Measurements from ENCODE around the gene UGGT1. TPM values are rescaled to one million over a fixed set of nuclear protein-coding genes. Genes with fewer than 3 reads are reported as not detected.

The UGGT1 gene
- total RNA-seq, 1 experiment from 2014 or later: 58.0 TPM

DNA sequence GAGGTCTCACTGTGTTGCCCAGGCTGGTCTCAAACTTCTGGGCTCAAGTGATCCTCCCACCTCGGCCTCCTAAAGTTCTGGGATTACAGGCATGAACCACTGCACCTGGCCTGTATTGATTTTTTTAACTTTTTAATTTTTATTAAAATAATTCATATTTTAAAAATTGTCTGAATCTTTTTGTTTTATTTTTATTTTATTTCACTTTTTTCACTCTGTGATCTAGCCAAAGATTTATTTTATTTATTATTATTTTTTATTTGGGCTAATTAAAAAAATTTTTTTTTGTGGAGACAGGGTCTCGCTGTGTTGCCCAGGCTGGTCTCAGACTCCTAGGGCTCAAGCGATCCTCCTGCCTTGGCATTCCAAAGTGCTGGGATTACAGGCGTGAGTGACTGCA is 14.1 kb downstream of the UGGT1 start:
- DNase-seq (ENCODE audit: low read depth): no peak

DNA sequence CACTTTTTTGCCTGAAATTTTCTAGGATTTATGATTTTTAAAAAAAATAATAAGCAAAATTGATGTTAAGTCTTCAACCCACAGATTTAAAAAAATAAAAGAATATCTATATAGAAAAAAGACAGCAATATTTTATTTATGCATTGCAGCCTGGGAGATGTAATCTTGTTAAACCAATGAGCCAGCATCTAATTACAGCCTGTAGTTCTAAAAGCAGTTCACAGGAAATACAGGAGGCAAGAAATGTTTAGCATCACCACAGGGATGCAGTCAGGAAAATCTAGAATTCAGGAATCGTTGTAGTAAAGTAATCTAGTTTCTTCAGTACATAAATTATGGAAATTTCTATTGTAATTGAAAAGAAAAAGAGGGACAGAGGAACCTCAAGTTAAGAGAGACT is 17.2 kb downstream of the UGGT1 start:
- DNase-seq (ENCODE audit: low read depth): no peak

DNA sequence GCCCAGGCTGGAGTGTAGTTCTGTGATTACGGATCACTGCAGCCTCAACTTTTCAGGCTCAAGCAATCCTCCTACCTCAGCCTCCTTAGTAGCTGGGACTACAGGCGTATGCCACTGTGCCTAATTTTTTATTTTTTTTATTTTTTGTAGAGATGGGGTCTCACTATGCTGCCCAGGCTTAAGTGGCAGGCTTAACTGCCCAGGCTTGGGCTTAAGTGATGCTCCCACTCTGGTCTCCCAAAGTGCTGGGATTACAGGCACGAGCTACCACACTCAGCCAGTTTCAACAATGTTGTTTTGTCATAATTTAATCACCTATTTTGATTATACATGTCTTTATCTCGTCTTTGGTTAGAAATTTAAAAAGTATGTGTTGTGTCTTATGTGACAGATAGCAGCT is 18.2 kb downstream of the UGGT1 start:
- no peak for DNase-seq (ENCODE audit: low read depth)

DNA sequence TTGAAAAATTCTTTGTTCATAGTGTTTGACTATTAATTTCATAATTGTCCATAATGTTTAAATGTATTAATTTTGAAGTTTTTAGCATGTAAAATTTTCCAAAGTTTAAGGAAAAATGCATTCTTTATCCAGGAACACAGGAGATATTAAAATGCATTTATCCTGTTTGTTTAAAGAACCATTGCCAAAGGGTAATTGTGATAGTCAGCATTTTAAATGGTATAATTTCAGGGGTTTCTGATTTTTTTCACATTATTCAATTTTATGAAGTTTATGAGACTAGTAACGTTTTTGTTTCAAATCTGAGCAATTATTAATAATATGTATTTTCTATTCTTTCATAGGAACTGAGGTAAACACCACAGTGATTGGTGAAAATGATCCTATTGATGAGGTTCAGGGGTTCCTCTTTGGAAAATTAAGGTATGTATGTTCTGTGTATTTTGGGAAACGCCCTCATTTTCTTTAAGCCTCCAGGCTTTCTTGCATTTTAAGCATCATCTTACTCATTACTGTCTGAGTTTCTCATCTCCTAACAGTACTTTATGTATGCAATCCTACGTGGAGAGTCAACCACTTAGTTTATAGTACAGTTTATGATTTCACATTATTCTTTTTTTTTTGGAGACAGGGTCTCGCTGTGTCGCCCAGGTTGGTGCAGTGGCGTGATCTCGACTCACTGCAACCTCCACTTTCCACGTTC is 25.1 kb downstream of the UGGT1 start:
- no peak for DNase-seq (ENCODE audit: low read depth)

DNA sequence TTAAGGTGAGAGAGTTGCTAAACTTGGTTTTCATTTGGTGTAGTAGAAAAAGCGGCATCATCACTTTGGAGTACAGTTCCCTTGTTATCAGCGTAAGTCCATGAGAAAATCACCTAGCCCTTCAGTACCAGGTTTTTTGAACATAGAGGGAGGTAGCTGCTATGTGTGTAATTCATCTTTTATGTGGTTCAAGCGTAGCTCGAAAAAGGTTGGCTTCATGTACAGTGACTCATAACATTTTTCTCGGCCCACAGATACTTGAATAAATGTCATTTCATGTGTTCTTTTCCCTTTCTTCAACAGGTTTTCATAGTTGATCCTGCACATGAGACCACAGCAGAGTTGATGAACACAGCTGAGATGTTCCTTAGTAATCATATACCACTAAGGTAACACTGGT is 43.6 kb downstream of the UGGT1 start:
- DNase-seq (ENCODE audit: low read depth): no peak

DNA sequence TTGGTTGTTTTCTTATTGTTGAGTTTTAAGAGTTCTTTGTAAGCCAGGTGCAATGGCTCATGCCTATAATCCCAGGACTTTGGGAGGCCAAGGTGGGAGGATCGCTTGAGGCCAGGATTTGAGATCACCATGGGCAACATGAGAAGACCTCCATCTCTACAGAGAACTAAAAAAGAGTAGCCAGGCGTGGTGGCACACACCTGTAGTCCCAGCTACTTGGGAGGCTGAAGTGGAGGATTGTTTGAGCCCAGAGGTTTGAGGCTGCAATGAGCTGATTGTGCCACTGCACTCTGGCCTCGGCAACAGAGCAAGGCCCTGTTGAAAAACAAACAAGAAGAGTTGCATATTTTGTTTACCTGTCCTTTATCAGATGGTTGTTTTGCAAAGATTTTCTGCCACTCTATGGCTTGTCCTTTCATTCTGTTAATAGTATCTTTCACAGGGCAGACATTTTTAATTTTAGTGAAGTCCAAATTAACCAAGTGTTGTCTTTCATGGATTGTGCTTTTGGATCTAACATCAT is 46.2 kb downstream of the UGGT1 start:
- no peak for DNase-seq (ENCODE audit: low read depth)

DNA sequence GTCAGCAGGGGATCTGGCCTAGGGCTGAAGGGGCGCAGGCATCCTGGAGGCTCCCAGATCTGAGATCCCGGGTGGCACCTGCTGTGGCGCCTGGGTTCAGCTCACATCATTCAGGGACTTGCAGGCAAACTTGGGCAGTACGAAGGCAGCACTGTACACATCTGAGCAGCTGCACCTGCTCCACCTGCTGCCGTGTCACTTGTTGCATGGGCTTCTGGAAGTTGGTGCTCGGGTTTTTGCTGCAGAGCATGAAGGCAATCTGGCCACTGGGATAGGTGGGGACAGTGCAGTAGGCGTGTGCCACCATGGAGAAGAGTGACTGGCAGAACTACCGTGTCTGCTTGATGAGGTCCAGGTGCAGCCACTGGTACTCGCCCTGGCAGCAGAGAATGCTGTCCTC is 48.6 kb downstream of the UGGT1 start:
- DNase-seq (ENCODE audit: low read depth): no peak

DNA sequence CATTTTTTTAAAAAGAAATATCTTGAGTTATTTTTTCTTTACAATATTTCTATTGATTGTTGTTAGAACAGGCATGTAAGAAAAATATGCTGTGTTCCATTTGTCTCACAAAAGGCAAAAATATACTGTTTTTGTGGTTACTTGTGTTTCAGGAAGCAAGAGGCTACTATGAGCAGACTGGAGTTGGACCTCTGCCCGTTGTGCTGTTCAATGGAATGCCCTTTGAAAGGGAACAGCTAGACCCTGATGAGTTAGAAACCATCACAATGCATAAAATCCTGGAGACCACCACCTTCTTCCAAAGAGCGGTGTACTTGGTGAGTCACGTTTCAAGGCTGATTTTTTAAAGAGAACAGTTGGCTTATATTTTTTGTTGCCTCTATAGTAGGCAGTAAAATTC is 54.7 kb downstream of the UGGT1 start:
- no peak for DNase-seq (ENCODE audit: low read depth)

DNA sequence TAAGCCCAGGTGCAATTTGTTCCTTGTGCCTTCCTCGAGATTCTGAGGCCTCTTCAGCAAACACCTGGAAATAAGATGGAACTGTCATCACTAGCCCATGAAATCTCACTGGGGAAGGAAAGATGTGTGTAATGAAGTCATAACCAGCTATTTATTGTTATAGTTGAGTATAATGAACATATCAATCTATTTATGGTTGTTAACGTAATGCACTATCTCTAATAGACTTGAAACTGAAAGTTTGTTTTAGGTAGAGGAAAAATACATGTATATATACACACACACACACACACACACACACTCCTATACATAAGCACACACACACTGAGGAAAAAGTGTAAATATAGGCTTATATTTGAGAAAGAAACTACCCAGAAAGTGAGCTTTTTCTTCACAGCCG is 62.8 kb downstream of the UGGT1 start:
- DNase-seq (ENCODE audit: low read depth): no peak

DNA sequence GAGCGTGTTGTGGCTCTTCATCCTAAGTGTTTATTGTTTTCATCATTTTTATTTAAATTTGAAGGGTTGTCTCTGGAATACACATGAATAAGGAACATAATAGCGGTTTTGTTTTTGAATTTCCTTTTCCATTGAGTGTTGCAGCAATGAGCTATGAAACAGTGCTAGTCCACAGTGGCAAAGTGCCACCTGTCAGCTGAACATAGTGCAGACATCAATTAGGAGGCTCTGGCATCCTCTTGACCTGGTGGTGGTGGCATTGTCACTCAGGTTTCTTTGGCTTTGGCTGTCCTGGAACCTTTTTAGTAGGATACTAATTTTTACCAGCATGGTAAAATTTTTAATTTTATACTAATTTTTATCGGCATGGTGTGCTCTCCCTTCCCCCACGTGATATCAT is 63.2 kb downstream of the UGGT1 start:
- DNase-seq (ENCODE audit: low read depth): no peak

DNA sequence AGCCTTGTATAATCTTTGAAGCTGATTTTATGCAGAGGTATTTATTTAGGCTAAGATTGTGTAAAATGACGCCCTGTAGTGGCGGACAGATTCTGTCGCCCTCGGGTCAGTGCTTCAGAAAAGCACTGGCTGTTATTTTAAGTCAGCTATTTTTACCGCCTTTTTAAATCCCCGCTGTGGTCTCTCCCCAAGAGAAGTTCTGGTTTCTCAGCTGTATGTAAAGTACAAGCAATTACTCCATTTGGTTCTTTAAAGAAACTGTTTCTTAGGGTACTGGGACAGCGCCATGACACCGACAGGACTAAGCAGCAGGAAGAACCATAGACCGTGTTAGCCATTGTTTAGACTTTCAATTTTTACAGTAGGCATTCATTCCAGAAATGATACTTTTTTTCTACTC is 65.0 kb downstream of the UGGT1 start:
- no peak for DNase-seq (ENCODE audit: low read depth)

DNA sequence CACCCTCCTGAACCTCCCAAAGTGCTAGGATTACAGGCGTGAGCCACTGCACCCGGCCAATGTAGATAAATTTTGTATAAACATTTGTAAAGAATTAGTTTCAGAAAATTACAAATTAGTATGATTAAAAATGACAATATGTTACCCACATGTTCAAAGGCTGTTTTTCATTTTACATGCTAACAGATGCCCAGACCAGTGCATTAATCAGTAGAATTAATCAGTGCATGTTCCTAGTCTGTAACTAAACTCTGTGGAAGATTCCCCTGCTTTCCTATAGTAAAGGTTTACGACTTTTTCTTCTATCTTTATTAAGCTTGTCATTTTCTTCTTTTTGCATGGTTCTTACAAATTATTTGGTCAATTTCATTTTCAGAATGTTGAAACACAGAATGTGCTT is 65.8 kb downstream of the UGGT1 start:
- no peak for DNase-seq (ENCODE audit: low read depth)

DNA sequence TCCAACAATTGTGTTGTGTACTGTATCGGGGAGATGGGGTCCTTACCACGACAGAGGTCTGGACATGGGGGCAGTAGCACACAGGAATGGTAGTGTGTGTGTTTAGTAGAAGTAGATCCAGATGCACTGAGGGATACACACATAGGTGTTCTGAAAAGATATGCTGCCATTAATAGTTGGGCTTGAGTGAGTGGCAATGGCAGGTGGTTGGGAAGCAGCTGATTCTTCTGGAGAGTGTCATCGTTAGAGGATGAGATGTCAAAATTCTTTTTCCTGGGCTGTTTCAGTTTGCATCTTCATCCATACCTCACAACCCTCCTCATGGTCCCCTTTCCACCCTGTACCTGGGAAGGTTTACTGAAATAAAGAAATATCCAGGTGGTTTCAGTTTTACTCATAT is 66.6 kb downstream of the UGGT1 start:
- no peak for DNase-seq (ENCODE audit: low read depth)

DNA sequence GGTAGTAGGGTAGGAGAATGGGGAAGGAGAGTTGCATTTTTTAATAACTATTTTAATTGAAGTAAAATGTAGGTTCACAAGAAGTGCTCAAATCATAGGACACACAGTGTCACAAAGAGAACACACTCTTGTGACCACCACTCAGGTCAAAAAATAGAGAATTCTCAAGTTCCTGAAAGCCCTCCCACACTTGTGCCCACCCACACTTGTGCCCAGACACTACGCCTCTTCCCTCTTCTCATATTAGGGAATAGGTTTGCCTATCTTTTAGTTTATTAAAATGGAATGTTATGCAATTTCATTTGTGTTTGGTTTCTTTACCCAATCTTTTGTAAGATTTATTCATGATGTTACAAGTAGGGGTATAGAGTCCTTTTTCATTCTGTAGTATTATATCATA is 67.2 kb downstream of the UGGT1 start:
- no peak for DNase-seq (ENCODE audit: low read depth)

DNA sequence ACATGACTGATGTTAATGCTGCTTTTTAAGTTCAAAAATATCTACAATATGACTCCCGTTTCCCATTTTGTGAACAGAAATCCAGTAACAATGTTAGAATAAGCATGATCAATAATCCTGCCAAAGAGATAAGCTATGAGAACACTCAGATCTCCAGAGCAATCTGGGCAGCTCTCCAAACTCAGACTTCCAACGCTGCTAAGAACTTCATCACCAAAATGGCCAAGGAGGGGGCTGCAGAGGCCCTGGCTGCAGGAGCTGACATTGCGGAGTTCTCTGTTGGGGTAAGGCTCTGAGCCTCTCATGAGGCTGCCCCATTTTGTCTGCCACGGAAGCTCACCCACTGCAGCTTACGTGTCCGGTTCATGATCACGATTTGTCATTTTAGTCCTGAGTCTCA is 68.4 kb downstream of the UGGT1 start:
- DNase-seq (ENCODE audit: low read depth): no peak

DNA sequence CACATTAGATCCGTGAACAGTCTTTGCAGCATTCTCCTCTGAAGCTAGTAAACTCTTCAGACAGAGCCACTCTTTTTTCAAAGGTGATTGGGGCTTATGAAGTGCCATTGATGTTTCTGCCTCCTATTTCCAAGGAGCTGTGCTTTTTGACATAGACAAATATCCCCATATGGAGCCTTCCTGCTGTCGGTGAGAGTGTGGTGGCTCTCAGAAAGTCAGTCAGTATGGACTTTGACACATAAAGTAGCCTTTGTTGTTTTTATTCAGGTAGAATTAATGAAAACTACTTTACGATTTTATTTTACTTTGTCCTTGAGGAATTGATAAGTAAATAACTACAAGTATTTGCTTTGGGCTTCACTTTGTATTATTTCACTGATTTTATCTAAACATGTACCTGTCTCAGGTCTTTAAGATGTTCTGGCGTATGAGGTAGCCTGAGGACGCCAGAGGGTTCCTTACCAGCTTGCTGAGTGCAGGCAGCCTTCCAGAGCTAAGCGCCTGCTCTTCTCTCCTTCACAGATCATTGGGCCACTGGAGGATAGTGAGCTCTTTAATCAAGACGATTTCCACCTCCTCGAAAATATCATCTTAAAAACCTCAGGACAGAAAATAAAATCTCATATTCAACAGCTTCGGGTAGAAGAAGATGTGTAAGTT is 69.7 kb downstream of the UGGT1 start:
- no peak for DNase-seq (ENCODE audit: low read depth)

DNA sequence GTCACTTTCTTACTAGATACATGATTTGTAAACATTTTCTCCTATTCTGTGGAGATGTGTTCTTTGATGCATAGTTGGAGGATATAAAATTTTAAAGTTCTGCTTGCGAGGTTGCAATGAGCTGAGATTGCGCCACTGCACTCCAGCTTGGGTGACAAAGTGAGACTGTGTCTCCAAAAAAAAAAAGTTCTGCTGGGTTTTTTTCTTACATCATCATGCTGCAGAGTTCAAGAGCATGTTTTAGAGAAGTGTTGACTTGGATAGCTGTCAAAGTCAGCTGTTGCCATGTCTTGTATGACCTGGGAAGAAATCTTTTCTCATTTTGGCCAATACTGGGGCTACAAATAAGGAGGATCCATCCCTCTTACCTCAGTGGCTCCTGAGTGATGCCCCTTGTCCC is 71.3 kb downstream of the UGGT1 start:
- no peak for DNase-seq (ENCODE audit: low read depth)

DNA sequence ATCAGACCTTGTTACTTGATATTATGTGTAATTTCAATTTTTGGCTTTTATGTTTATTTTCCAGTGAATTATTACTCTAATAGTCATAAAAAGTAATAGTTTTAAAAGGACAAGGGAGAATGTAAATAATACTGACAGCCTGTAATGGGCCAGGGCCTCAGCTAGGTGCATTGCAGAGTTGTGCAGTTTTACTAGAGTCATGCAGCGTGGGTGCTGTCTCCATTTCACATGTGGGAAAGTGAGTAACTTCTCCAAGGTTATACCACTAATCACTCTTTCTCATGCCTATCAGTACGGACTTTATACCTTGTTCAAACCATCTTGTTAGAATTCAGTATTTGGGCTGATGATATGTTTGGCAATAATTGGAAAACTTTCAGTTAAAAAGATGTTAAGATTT is 73.3 kb downstream of the UGGT1 start:
- DNase-seq (ENCODE audit: low read depth): no peak

DNA sequence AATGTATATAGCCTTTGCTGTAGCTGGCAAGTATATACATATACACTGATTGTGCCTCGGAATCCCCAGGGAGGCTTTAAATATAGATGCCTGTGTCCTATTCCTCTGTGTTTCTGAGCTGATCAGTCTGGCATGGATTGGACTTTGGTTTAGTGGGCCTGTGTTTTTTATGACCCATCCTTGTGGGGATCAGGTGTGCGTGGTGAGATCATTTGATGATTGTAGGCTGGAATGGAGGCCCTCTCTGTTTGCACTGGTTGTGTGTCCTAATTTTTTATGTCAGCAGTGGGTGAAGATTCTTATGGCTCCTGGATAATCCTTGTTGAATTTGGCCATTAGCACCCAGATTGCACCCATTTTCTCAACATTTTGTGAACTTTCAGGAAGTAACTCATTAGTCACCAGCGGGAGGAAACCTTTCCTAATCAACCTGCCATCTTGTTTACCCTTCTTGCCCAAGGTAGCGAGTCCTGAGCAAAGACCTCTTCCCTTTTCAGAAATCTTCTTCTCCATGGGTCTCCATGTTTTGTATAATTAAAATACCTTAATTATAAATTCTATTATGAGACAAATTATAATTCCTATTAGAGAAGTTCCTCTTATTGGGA is 75.8 kb downstream of the UGGT1 start:
- DNase-seq (ENCODE audit: low read depth): no peak

DNA sequence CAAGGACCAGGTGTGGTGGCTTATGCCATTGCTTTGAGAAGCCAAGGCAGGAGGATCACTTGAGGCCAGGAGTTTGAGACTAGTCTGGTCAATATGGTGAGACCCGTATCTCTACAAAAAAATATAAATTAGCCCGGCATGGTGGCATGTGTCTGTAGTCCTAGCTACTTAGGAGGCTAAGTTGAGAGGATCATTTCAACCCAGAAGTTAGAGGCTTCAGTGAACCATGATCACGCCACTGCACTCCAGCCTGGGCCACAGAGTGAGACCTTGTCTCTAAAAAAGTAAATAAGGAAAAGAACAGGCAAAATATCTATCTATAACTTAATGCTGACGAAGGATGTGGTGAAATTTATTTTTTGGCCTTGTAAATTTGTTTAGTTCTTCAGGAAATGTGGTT is 78.1 kb downstream of the UGGT1 start:
- no peak for DNase-seq (ENCODE audit: low read depth)

DNA sequence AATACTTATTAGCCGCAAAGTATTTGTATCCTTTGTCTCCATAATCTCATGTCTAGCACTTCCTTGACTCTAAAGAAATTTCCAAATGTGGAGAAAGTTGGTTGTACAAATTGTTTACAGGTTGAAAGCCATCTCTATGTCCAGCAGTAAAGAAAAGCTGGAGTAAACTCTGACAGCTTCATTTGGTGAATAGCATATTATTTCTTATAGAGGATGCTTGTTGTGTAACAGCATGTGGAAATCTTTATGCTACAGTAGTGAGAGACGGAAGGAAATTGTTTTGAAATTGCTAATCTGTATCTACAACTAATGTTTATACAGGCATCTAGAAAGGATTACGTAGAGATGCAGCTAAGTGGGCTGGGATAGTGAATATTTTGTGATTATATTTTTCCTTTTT is 78.5 kb downstream of the UGGT1 start:
- DNase-seq (ENCODE audit: low read depth): no peak

DNA sequence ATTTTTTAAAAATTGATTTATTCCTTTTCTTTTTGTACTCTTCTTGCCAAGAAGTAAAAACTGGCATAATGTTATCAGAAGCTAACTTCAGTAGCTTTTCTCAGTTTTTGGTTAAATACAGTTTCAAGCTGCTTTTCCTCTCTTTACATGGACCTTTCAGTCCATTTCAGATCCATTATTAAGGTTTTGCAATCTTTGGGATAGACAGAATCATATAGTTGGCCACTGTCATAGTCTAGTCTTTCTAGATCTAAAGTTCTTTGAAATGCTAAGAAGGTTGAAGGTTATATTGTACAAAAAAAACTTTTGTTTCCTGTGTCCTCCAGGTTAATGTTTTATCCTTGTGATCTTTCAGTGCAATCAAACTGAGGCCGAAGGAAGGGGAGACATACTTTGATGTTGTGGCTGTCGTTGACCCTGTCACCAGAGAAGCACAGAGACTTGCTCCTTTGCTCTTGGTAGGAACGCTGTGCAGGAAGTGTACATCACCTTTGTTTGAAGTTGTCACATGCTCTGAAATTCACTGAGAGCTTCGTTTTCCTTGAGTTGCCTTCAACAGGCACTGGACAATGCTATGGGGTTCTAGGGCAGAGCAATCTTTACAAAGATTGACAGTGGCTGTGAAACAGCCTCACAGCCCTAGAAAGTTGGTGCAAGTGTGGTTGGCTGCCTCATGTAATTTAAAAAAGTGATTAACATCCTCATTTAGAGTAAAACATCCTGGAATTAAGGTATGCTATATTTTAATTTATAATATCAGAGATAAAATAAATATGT is 79.1 kb downstream of the UGGT1 start:
- DNase-seq (ENCODE audit: low read depth): no peak

Data from HT1080 (cell line).